ENCODE results near the gene ZNF710. TPM values are rescaled to one million over a fixed set of nuclear protein-coding genes. Genes with fewer than 3 reads are reported as not detected.

ZNF710 gene
- total and polyA plus RNA-seq, 2 of the 13 experiments (the other 11 are each of a cell fraction or from before 2014, with no cell fraction given), result 4.7 to 20.6 TPM

GRCh38 chr15:89982315-89983055 is 18.6 kb upstream of the ZNF710 start (continued):
- TF ChIP-seq SP5 (CRISPR knock-in tag; IDR thresholded peaks at IDR 0.05; ENCODE audit: borderline replicate concordance, low read depth) (no peak), ARID5B (CRISPR knock-in tag; IDR thresholded peaks at IDR 0.05) (no peak), SKIL (CRISPR knock-in tag; IDR thresholded peaks at IDR 0.05; ENCODE audit: borderline replicate concordance) (no peak), NONO (IDR thresholded peaks at IDR 0.05) (no peak), NONO (CRISPR knock-in tag; conservative IDR thresholded peaks at IDR 0.05) (no peak)

- Histone ChIP-seq H3K27ac (ENCODE audit: extremely low read length, insufficient read depth, low read length) (no peak overlapping the region), H3K9me3 (ENCODE audit: low read length) (no peaks in the 10 kb centered on the region), H3K4me2 (ENCODE audit: low read depth, low read length) (no peak overlapping the region), H3K4me1 (ENCODE audit: insufficient read depth, low read length) (no peaks in the 10 kb centered on the region), H3K27me3 (ENCODE audit: control insufficient read depth in 1 of 2, insufficient read depth in 2 of 2, low read length in 2 of 2) (no peaks in the 10 kb centered on the region), H2AFZ (ENCODE audit: low read length) (no peak overlapping the region), H3K79me2 (ENCODE audit: insufficient read depth, low read length) (no peaks in the 10 kb centered on the region), H3K4me3 (replicated peaks in 1 of 3; ENCODE audit: insufficient read depth in 1 of 3, low read depth in 2 of 3, low read length in 3 of 3) (no peak overlapping the region), H4K20me1 (ENCODE audit: insufficient read depth, low read length) (no peaks in the 10 kb centered on the region), H3K36me3 (replicated peaks in 1 of 2; ENCODE audit: control insufficient read depth in 1 of 2, insufficient read depth in 2 of 2, low read length in 2 of 2) (no peaks in the 10 kb centered on the region), H3K9ac (ENCODE audit: insufficient read depth, low read depth, low read length) (no peak overlapping the region)
- BruUV-seq (replicated peaks), result no TSS peak
- ChIA-PET CTCF (ENCODE audit: low intra/inter-chr PET ratio, low total read pairs) (no interaction called here), POLR2A (no interaction called here)
- no peak for DNase-seq (ENCODE audit: low spot score)
- 76% methylated on average over 2 of the region's 2 CpGs for WGBS (ENCODE audit: low lambda C conversion rate)
- in situ Hi-C loops (cut with HindIII; ENCODE audit: extremely low pct_ligation_motif_present, low pct_unique_long_range_greater_than_20kb) (no loop called here), intact Hi-C loops (cut with micrococcal nuclease; ENCODE audit: unreplicated experiment) (no loop called here)
- FAIRE-seq, result no peak
- ATAC-seq, result no peak
- TF ChIP-seq GABPA (IDR thresholded peaks at IDR 0.05; ENCODE audit: low read depth, low read length) (no peak), GABPA (CRISPR knock-in tag; IDR thresholded peaks at IDR 0.05; ENCODE audit: low read depth) (no peak), TBX2 (CRISPR knock-in tag; IDR thresholded peaks at IDR 0.05; ENCODE audit: borderline replicate concordance) (no peak), ZNF354B (CRISPR knock-in tag; IDR thresholded peaks at IDR 0.05) (no peak), AGO2 (optimal IDR thresholded peaks at IDR 0.05; ENCODE audit: low read depth, low read length) (no peak), BHLHE40 (IDR thresholded peaks at IDR 0.05; ENCODE audit: low read length) (no peak), JDP2 (CRISPR knock-in tag; IDR thresholded peaks at IDR 0.05; ENCODE audit: borderline replicate concordance) (no peak), ZBTB3 (CRISPR knock-in tag; IDR thresholded peaks at IDR 0.05; ENCODE audit: borderline replicate concordance, low read depth) (no peak), HMGXB4 (CRISPR knock-in tag; IDR thresholded peaks at IDR 0.05; ENCODE audit: borderline replicate concordance in 1 of 2, low read depth in 1 of 2) (no peak), ZNF382 (CRISPR knock-in tag; IDR thresholded peaks at IDR 0.05; ENCODE audit: borderline replicate concordance) (no peak)
These were observed 17.1 kb upstream of the ZNF710 start for GRCh38 chr15:89984001-89984400.

Data from HepG2 (cell line).